GM19468 (cell line): ENCODE results near the gene S100A3.
"Not testable (repeated sequence)": the region's sequence is repeated elsewhere in the genome, so short reads cannot be mapped to it uniquely, and the experiment has no call there.

Experiments used
- ATAC-seq: cut with Tn5 transposase; IDR thresholded peaks from one replicate; pipeline ENCODE4 v1.9.1; 2021; ENCODE audit warnings: mild to moderate bottlenecking, moderate library complexity, moderate number of reproducible peaks; ENCODE audit not compliant: unreplicated experiment; ENCODE audit errors: extremely low read depth

The S100A3 gene

GRCh38 chr1:153536012-153536670 lies 12.9 kb downstream of the S100A3 start:
- no peak for ATAC-seq

- ATAC-seq = no peak
Measured at GRCh38 chr1:153535242-153536011, 13.6 kb downstream of the S100A3 start, which contains the start of gene S100A6. TSS of gene S100A6 (minus strand) at chr1:153535991. CDS start at chr1:153535339, 652 bp downstream.

GRCh38 chr1:153534925-153535241 lies 14.2 kb downstream of the S100A3 start:
- ATAC-seq = no peak

- ATAC-seq = no peak
Measured at GRCh38 chr1:153534226-153534924, 14.7 kb downstream of the S100A3 start.

GRCh38 chr1:153533689-153534201 lies 15.3 kb downstream of the S100A3 start:
- no peak for ATAC-seq

GRCh38 chr1:153532769-153533599 lies 16.1 kb downstream of the S100A3 start:
- no peak for ATAC-seq

- no peak for ATAC-seq
Measured at GRCh38 chr1:153532181-153532580, 16.9 kb downstream of the S100A3 start.

GRCh38 chr1:153531638-153532037 lies 17.4 kb downstream of the S100A3 start:
- no peak for ATAC-seq

GRCh38 chr1:153527683-153528040 lies 21.4 kb downstream of the S100A3 start:
- no peak for ATAC-seq

GRCh38 chr1:153527023-153527682 lies 21.9 kb downstream of the S100A3 start:
- no peak for ATAC-seq

- no peak for ATAC-seq
Measured at GRCh38 chr1:153526132-153526543, 22.9 kb downstream of the S100A3 start.

- ATAC-seq = no peak
Measured at GRCh38 chr1:153525088-153525728, 23.9 kb downstream of the S100A3 start.

- not testable (repeated sequence) for ATAC-seq
Measured at GRCh38 chr1:153522353-153523048, 26.6 kb downstream of the S100A3 start.

- ATAC-seq = not testable (repeated sequence)
Measured at GRCh38 chr1:153521808-153522207, 27.2 kb downstream of the S100A3 start.

GRCh38 chr1:153520818-153521476 lies 28.1 kb downstream of the S100A3 start:
- ATAC-seq = no peak

- not testable (repeated sequence) for ATAC-seq
Measured at GRCh38 chr1:153520137-153520691, 28.8 kb downstream of the S100A3 start.

GRCh38 chr1:153519242-153519641 lies 29.8 kb downstream of the S100A3 start:
- no peak for ATAC-seq
